Peyer's patch (tissue), 4 donors: ENCODE measurements around the gene HSPB7. TPM values are rescaled to one million over a fixed set of nuclear protein-coding genes. Genes with fewer than 3 reads are reported as not detected.
"Not testable (repeated sequence)": the region's sequence is repeated elsewhere in the genome, so short reads cannot be mapped to it uniquely, and the experiment has no call there.

ENCODE experiments used
- DNase-seq, 3 donors: peaks; one replicate each; pipeline ENCODE4 v3.0.0-alpha.2; 2017 to 2019
- H3K27ac ChIP-seq, 4 donors: fragments of 200-600 bp; sonication (generic); one replicate each; pipeline ENCODE4 v1.5.1; 2016 to 2019
- H3K27me3 ChIP-seq, 2 donors: fragments of 200-600 bp; sonication (generic); one replicate each; pipeline ENCODE4 v1.5.1; 2019
- H3K36me3 ChIP-seq, 3 donors: fragments of 200-600 bp; sonication (generic); one replicate each; pipeline ENCODE4 v1.5.1; 2016 to 2019
- H3K4me1 ChIP-seq, 4 donors: fragments of 200-600 bp; sonication (generic); one replicate each; pipeline ENCODE4 v1.5.1; 2016 to 2019
- H3K4me3 ChIP-seq, 4 donors: fragments of 200-600 bp; sonication (generic); 1 replicate in 3 of 4; 2 replicates in 1 of 4; pipeline ENCODE4 v1.5.1; 2016 to 2019; ENCODE audit warnings: mild to moderate bottlenecking in 1 of 4
- H3K9me3 ChIP-seq, 4 donors: fragments of 200-600 bp; sonication (generic); one replicate each; pipeline ENCODE4 v1.5.1; 2016 to 2019; ENCODE audit warnings: mild to moderate bottlenecking in 1 of 4
- CTCF ChIP-seq, 6 experiments: fragments of 450-650 bp in 4 of 6; fragments of 200-600 bp in 2 of 6; sonication (generic) in 1 of 6; IDR thresholded peaks; one replicate each; pipeline ENCODE4 v1.5.1; 2017 to 2019; ENCODE audit warnings: antibody characterized with exemption in 6 of 6, mild to moderate bottlenecking in 3 of 6, moderate library complexity in 1 of 6
- POLR2A ChIP-seq, 2 donors: fragments of 450-650 bp; IDR thresholded peaks; one replicate each; pipeline ENCODE4 v1.5.1; 2017; ENCODE audit warnings: antibody characterized with exemption in 2 of 2, mild to moderate bottlenecking in 2 of 2, moderate library complexity in 2 of 2
- total RNA-seq, 4 donors: library from RNA; depleted of rRNA; stranded (reverse); fragments of >200 nt; gene quantifications; one replicate each; pipeline ENCODE4 v1.1.0, GENCODE V29; 2016

Gene HSPB7
- total RNA-seq, 4 donors from 2014 or later = 1.1 to 5.2 (median 1.1) TPM; not detected in 1

GRCh38 chr1:16063921-16064320 lies 46.1 kb upstream of the HSPB7 start:
- no peak for TF ChIP-seq POLR2A (IDR thresholded peaks at IDR 0.05)
- TF ChIP-seq CTCF (IDR thresholded peaks at IDR 0.05) = no peak
- H3K4me1 ChIP-seq = peaks cover 0 to 13% (median 0%) of the 10 kb centered on the region in 4 donors

GRCh38 chr1:16063226-16063829 lies 45.5 kb upstream of the HSPB7 start:
- Histone ChIP-seq H3K27ac (no peak overlapping the region), H3K27me3 (no peaks in the 10 kb centered on the region), H3K9me3 (no peaks in the 10 kb centered on the region), H3K4me1 (peaks cover 0 to 7% (median 0%) of the 10 kb centered on the region in 4 donors), H3K36me3 (no peaks in the 10 kb centered on the region), H3K4me3 (no peak overlapping the region)
- no peak for DNase-seq
- TF ChIP-seq CTCF (IDR thresholded peaks at IDR 0.05) (no peak), POLR2A (IDR thresholded peaks at IDR 0.05) (no peak)

More at GRCh38 chr1:16063921-16064320, 46.1 kb upstream of the HSPB7 start:
- H3K9me3 ChIP-seq = no peaks in the 10 kb centered on the region
- H3K36me3 ChIP-seq = no peaks in the 10 kb centered on the region
- H3K27me3 ChIP-seq = no peaks in the 10 kb centered on the region
- no peak overlapping the region for H3K4me3 ChIP-seq
- no peak for DNase-seq
- no peak overlapping the region for H3K27ac ChIP-seq

- not testable (repeated sequence) for H3K4me3 ChIP-seq, H3K4me1 ChIP-seq, DNase-seq, H3K27me3 ChIP-seq, H3K27ac ChIP-seq, H3K36me3 ChIP-seq, H3K9me3 ChIP-seq
Measured at GRCh38 chr1:16062687-16063075, 44.8 kb upstream of the HSPB7 start.

GRCh38 chr1:16061989-16062686 lies 44.3 kb upstream of the HSPB7 start:
- H3K9me3 ChIP-seq, DNase-seq, H3K27ac ChIP-seq, H3K4me1 ChIP-seq, H3K36me3 ChIP-seq, H3K4me3 ChIP-seq, H3K27me3 ChIP-seq: not testable (repeated sequence)

- TF ChIP-seq POLR2A (IDR thresholded peaks at IDR 0.05) (no peak), CTCF (IDR thresholded peaks at IDR 0.05) (no peak)
- Histone ChIP-seq H3K27me3 (no peaks in the 10 kb centered on the region), H3K27ac (no peak overlapping the region), H3K9me3 (no peaks in the 10 kb centered on the region), H3K36me3 (no peaks in the 10 kb centered on the region), H3K4me3 (no peak overlapping the region), H3K4me1 (no peaks in the 10 kb centered on the region)
- DNase-seq = no peak
Measured at GRCh38 chr1:16061266-16061665, 43.4 kb upstream of the HSPB7 start.

GRCh38 chr1:16058394-16059120 lies 40.7 kb upstream of the HSPB7 start:
- not testable (repeated sequence) for H3K36me3 ChIP-seq, H3K27me3 ChIP-seq, DNase-seq, H3K27ac ChIP-seq, H3K9me3 ChIP-seq, H3K4me3 ChIP-seq, H3K4me1 ChIP-seq

- not testable (repeated sequence) for H3K27ac ChIP-seq, H3K9me3 ChIP-seq, H3K4me1 ChIP-seq, H3K36me3 ChIP-seq, DNase-seq, H3K4me3 ChIP-seq, H3K27me3 ChIP-seq
Measured at GRCh38 chr1:16057314-16057915, 39.6 kb upstream of the HSPB7 start.

- not testable (repeated sequence) for H3K9me3 ChIP-seq, H3K27ac ChIP-seq, H3K4me1 ChIP-seq, DNase-seq, H3K27me3 ChIP-seq, H3K36me3 ChIP-seq, H3K4me3 ChIP-seq
Measured at GRCh38 chr1:16056521-16056912, 38.7 kb upstream of the HSPB7 start.
